GM21723 (cell line): Measurements from ENCODE around the gene TYRO3.

Source experiments
- ATAC-seq: cut with Tn5 transposase; IDR thresholded peaks from one replicate; pipeline ENCODE4 v1.9.1; 2021; ENCODE audit warnings: mild to moderate bottlenecking, moderate library complexity; ENCODE audit not compliant: unreplicated experiment

The TYRO3 gene

DNA sequence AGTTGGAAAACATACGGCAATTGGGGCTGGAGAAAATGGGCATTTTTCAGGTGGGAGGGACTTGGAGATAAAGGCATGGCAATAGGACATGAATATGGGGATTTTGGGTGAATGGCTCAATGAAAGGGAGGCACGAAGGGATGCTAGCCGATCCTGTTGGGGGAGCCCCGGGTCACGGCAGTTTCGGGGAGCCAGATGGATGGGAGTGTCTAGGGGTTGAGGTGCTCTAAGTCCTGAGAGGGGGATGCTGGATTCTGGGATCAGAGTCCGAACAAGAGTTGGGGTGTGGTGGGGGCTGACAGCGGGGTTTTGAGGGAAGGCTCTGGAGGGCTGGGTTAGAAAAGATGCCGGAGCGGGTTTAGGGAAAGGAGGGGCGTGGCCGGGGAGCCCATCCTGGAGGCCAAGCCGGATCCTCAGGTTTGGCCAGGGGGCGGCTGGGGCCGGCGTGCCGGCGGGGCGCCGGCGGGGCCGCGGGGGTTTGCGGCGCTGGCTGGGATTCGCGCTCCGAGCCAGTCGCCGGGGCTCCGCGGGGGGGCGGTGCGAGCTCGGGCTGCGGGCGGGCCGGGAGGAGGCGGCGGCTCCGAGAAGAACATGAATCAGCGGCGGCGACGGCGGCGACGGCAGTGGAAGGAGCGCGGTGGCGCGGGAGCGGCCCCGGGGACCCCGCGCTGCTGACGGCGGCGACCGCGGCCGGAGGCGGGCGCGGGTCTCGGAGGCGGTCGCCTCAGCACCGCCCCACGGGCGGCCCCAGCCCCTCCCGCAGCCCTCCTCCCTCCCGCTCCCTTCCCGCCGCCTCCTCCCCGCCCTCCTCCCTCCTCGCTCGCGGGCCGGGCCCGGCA lies at the start of gene TYRO3:
Gene TYRO3, plus strand, starts transcription at position 813 of the 839 bp plus-strand sequence. CDS start 46 bp downstream, outside the sequence.
- no peak for ATAC-seq

- ATAC-seq: no peak
These were observed 48.3 kb upstream of the TYRO3 start for GRCh38 chr15:41510728-41511127.

- no peak for ATAC-seq
These were observed 47.6 kb upstream of the TYRO3 start for GRCh38 chr15:41511331-41511898.

DNA sequence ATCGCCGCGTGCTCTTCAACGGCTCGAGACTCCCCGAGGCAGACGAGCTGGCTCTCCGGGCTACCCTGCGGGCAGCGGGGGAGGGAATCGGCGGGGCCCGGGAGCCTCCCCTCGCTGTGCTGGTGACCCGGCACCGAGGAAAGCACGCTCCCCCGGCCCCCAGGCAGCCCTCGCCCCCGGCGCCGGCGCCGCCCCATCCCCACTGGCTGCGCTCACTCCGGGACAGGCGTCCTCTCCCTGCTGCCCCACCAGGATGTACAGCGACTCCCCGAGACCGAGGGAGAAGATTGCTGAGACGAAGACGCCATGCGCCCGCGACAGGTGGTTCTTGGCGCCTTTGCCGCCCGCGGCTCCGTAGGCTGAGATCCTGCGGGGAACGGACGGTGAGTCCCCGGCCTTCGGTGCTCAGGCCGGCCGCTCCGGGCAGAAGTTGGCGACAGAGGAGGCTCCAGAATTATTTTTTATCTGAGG lies 47.1 kb upstream of the TYRO3 start:
- ATAC-seq: no peak

GRCh38 chr15:41512512-41512939 lies 46.5 kb upstream of the TYRO3 start:
- ATAC-seq: no peak

DNA sequence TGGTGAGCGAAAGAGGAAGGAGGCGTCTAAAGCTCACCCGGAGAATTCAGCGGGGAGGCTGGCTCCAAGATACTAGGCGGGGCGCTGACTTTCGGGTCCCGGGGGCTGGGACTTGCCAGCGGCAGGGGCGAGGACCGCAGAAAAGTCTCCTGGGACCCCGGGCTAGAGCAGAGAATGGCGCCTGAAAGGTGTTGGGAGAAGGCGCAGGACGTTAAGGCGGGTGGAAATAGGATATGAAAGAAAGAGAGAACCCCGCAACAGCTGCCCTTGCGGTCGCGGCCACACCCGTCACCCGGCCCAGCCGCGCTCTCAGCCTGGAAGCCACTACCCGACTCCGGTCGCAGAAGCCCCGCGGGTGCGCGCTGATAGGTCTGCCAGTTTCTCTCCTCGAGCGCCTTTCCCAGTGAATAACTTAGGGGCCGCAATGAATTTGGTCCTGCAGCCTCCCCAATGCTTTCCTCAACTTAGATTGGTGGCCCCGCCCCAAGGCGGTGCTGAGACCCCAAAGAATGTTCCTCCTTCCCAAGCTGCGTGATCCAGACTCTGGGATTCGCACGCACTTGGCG lies 46.0 kb upstream of the TYRO3 start:
- peak; percentile 44 for ATAC-seq

- peak; percentile 28 for ATAC-seq
These were observed 45.3 kb upstream of the TYRO3 start, which contains the start of gene LTK for GRCh38 chr15:41513506-41514227. LTK (minus strand) TSS chr15:41513827; CDS start chr15:41513709, 118 bp downstream.

- ATAC-seq: no peak
These were observed 41.0 kb upstream of the TYRO3 start for GRCh38 chr15:41517895-41518449.

DNA sequence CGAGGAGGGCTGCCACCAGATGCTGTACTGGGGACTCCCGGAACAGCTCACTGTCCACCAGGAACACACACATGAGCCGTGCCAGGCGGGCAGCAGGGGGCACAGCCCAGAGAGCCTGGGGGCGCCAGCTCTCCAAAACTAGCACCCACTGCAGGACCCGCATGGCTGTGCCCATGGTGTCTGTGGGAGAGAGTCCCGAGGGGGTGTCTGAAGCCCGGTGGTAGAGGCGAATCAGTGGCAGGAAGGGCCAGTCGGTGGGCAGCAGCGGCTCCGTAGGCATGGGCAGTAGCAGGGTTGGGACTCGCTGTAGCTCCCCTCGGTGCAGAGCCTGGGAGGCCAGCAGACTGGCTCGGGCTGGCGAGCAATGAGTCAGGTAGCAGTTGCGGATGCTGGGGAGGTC lies 38.4 kb upstream of the TYRO3 start:
- ATAC-seq: no peak

DNA sequence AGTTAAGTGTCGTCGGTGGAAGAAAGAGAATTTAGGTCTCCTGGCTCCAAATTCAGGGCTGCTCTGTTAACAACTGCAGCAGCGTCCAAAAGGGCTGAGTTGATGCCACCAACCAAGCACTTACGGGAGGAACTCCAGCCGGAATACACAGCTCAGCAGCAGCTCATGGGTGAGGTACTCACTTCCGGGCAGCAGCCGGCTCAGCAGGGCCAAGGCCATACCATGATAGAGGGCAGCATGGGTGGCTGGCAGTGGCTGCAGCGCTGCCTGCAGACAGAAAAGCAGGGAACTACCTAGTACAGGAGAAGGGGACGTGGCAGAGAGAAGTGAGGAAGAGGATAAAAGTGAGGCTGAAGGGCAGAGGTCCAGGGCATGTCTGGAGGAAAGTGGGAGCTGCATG lies 37.4 kb upstream of the TYRO3 start:
- ATAC-seq: no peak

- no peak for ATAC-seq
These were observed 35.9 kb upstream of the TYRO3 start for GRCh38 chr15:41523097-41523496.

GRCh38 chr15:41530363-41530956 lies 28.6 kb upstream of the TYRO3 start:
- ATAC-seq: no peak

GRCh38 chr15:41535544-41535943 lies 23.5 kb upstream of the TYRO3 start:
- no peak for ATAC-seq

- ATAC-seq: no peak
These were observed 22.1 kb upstream of the TYRO3 start for GRCh38 chr15:41536866-41537265.

DNA sequence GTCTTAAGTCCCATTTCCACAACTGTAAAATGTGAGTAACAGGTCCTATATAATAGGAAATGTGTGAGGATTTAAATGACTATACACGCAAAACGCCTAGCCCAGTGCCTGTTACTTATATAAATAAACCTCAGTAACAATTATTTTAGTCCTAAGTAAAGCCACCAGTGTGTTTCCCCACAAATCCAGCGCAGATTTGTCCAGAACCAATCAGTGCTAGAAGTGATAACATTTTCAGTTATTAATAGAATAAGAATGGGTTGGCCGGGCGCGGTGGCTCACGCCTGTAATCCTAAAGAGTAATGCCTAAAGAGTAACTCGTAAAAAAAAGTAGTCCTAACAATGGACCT lies 15.5 kb upstream of the TYRO3 start:
- no peak for ATAC-seq

DNA sequence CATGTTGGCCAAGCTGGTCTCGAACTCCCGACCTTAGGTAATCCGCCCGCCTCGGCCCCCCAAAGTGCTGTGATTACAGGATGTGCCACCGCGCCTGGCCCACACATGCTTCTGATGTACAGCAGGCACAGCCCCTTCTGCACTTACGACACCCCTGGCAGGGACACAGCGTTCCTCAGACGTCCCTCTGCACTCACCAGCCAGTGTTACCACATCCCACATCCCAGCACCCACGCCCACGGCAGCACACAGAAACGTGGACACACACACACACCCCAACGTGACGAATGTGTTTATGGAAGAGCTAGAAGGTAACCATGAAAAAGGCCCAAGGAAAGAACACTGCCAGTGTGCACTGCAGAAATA lies 14.4 kb upstream of the TYRO3 start:
- no peak for ATAC-seq

- ATAC-seq: no peak
These were observed 13.8 kb upstream of the TYRO3 start for GRCh38 chr15:41545218-41545617.

DNA sequence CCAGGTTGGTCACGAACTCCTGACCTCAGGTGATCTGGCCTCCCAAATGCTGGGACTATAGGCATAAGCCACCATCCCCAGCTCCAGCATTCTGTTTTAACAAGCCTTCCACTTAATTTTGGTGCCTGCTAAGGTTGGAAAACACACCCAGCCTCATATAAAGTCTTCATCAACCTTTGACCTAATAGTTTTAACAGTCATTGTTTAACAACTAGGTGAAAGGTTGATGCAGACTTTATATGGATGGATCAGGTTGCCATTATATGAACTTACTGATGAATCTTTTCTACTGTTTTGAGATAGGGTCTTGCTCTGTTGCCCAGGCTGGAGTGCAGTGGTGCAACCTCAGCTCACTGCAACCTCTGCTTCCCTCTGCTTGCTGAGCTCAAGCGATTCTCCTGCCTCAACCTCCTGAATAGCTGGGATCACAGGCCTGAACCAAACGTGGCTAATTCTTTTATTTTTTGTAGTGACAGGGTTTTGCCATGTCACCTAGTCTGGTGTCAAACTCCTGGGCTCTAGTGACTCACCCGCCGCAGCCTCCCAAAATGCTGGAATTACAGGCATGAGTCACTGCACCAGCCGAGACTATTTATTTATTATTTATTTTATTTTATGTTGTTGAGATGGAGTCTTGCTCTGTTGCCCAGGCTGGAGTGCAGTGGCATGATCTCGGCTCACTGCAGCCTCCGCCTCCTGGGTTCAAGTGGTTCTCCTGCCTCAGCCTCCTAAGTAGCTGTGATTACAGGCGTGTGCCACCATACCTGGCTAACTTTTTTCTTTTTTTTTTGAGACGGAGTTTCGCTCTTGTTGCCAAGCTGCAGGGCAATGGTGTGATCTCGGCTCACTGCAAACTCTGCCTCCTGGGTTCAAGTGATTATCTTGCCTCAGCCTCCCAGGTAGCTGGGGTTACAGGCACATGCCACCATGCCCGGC lies 11.9 kb upstream of the TYRO3 start:
- ATAC-seq: no peak

DNA sequence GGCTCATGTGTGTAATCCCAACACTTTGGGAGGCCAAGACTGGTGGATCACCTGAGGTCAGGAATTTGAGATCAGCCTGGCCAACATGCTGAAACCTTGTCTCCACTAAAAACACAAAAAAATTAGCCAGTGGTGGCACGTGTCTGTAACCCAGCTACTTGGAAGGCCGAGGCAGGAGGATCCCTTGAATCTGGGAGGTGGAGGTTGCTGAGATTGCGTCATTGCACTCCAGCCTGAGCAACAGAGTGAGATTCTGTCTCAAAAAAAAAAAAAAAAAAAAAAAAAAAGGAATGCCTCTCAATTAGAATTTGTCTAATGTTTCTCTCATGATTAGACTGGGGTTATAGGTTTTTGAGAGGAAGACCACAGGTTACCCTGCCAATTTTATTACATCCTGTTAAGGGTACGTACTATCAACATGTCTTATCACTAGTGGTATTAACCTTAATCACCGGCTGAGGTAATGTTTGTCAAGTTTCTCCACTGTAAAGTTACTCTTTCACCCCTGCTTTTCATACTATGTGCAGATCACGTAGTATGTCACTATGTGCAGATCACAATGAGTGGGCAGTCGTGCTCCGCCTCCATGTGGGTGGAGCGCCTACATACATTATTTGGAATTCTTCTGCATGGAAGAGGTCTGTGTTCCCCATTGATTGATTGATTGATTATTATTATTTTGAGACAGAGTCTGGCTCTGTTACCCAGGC lies 8.8 kb upstream of the TYRO3 start:
- no peak for ATAC-seq
